Anterior cingulate cortex (tissue), 58 donors: ENCODE measurements around the gene COPRS.
"Not testable (repeated sequence)": the region's sequence is repeated elsewhere in the genome, so short reads cannot be mapped to it uniquely, and the experiment has no call there.

Source experiments
- DNase-seq, 58 donors: peaks; one replicate each; lab custom pipeline; 2025; lab: John Stamatoyannopoulos, UW

The COPRS gene

GRCh38 chr17:31815212-31815730, 43.8 kb downstream of the COPRS start:
- DNase-seq = no peak

- no peak for DNase-seq
Measured at GRCh38 chr17:31811101-31811500, 47.9 kb downstream of the COPRS start.

GRCh38 chr17:31809876-31810275, 49.2 kb downstream of the COPRS start:
- not testable (repeated sequence) for DNase-seq

GRCh38 chr17:31808521-31809050, 50.5 kb downstream of the COPRS start:
- no peak for DNase-seq

GRCh38 chr17:31807846-31808245, 51.2 kb downstream of the COPRS start:
- DNase-seq = no peak

GRCh38 chr17:31806921-31807320, 52.1 kb downstream of the COPRS start:
- no peak for DNase-seq

- DNase-seq = no peak
Measured at GRCh38 chr17:31803494-31804213, 55.4 kb downstream of the COPRS start.

GRCh38 chr17:31802502-31802901, 56.5 kb downstream of the COPRS start:
- peak in 4 of 58 donors; percentile 1 to 4 (median 1) for DNase-seq
